GM19035 (cell line): Measurements from ENCODE around the gene PPP1R14C.

ENCODE experiments used
- ATAC-seq: cut with Tn5 transposase; IDR thresholded peaks from one replicate; pipeline ENCODE4 v1.9.1; 2021; ENCODE audit not compliant: unreplicated experiment

PPP1R14C gene

GRCh38 chr6:150189122-150189521 is 46.3 kb downstream of the PPP1R14C start:
- ATAC-seq, result no peak

DNA sequence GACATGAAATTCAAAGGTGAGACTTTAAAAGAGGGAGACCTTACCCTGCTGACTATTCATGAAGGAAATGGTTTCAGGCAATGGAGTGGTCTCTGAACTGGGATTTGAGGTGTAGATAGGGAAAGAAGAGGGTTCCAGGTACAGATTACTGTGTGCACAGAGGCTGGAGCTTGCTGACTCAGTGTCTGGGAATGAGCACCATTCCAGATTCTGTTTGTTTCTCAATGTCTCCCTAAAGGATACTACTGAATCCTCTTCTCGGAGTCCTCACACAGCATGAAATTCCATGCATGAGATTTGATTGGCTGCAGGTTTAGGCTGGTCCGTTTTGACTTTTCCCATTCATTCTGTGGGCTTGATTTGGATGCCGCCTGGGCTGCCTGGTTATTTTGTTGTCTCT is 49.0 kb downstream of the PPP1R14C start:
- no peak for ATAC-seq

DNA sequence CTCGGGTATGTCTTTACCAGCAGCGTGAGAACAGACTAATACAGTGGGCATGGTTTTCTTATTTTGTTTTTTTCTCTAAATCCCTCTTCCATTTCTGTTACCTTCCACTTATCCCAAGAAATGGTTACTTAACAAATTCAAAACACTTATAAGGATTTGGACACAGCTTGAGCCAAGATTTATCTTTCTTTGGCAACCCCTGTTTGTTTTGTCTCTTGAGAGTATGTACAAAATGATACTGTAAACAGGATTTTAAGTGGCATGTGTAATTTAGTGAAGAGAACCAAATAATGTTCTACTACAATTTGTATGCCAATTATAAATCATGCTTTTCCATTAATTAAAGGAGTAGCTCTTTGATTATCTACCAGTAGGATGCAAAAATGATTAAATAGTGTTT is 51.4 kb downstream of the PPP1R14C start:
- no peak for ATAC-seq

- ATAC-seq, result no peak
These were observed 53.2 kb downstream of the PPP1R14C start for GRCh38 chr6:150195996-150196417.

DNA sequence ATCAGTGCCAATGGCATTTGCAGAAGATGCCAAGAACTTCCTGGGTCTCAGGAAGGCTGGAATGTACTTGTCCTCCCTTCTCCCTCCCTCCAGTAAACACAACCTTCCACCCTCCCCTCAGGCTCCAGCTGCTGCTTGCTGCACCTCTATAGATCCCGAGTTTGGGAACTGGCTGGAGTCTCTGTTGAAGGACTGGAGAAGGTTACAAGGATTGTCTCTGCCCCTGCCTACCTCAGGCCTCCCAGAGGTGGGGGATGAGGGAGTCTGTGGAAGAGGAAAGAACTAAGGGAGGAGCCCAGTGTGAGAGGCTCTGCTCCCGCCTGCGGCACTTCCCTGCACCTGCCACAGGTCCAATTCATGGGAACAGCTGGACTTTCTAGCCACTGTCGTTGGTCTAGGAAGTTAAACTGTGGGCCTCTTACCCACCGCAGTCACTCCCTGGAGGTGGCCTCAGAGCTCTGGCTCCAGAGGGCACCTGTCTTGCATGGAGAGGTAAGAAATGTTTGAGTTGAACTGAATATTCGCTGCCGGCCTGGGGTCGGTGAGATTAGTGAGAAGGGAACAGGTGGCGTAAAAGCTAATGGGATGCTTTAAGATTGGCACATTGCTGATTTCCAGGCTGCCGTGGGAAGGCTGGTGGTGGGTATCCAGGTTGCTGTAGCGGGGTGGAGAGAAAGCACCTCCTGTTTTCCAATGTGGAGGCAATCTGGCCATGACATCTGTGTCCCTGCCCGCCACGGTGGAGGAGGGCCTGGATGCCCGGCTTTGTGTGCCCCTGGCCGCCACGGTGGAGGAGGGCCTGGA is 54.3 kb downstream of the PPP1R14C start:
- no peak for ATAC-seq

GRCh38 chr6:150198532-150198931 is 55.7 kb downstream of the PPP1R14C start:
- ATAC-seq, result no peak

- ATAC-seq, result no peak
These were observed 56.4 kb downstream of the PPP1R14C start for GRCh38 chr6:150199241-150199640.

DNA sequence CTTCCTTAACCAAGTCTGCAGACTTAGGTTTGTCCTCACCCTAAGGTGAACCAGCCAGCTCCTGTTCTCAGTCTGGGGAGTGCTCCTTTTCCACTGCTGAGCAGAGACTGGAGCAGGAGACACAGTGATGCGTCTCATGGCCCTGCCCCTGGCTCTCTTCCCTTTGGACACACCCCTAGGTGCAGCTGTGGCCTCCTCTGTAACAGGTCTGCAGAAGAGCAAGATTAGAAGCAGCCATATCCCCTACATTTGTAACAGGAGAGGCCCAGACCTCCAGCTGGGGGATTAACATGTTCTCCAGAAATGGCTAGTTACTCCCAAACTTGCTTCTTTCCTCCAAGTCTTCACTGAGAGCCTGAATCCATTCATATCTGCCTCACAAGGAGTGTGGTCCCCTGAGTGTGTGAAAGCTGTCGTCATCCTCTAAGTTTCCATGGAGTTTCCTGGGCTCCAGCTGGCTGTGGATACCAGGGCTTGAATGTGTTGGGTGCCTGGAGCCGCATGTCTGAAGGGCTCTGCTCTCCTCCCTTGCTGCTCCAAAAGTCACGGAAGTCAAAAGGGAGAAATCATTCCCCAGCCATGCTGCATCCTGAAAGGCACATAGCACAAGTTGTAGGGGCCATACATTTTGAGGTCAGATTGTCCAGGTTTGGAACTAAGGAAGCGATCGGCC is 57.7 kb downstream of the PPP1R14C start:
- ATAC-seq, result no peak

DNA sequence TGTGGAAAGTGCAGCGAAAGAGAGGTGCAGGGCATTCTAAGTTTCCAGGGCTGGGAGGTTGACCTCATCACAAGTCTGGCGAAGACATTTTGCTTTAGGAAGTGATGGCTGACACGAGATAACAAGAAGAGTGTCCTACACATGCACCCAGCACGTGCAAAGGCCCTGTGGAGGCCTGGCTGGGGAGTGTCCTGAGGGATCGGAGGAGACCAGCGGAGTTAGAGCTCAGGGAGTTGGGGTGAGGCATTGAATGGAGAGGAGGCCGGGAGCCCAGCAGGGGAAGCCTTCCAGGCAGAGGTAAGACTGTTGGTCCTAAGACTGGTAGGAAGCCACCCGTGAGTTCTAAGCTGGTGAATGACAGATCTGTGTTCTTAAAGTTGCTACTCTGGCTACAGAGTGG is 58.4 kb downstream of the PPP1R14C start:
- ATAC-seq, result no peak

DNA sequence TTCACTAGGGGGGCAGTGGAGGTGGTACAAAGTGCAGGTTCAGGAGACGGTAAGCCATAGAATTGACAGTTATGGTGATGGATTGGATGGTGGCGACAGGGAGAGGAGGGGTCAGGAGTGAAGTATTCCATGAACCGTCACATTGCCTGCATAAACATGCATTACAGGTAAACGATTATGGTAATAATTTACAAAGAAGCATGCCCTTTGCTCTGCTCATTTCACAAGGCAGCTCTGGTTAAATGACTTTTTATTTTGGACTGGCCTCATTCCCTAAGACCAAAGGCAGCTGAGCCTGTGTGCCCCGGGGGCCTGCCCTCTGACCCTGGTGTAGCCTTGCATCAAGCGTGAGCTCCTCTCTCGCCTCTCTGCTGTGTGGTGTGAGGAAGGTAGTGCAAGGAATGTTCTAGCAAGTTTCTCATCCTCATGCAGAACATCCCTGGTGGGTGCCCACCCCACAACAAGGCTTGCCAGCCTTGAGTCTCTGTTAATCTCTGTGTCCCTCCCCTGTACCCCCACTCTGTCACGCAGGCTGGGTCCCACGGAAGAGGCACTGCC is 59.0 kb downstream of the PPP1R14C start:
- ATAC-seq, result no peak

DNA sequence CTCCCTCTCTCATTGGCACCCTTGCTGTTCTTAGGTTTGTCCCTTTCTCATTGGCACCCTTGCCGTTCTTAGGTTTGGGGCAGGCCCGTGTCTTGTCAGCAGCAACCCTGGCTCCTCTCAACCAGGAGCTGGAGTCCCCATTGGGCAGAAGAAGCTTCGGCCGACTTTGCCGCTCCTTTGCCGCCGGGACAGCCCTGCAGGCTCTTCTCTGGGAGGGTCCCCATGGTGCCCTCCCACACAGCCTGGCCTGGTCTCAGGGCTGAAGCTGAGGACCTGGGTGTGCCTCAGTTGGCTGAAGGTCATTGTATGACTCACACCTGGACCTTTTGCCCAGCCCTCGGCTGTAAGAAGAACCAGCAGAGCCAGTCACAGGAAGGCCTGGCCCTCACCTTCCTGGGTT is 59.6 kb downstream of the PPP1R14C start:
- no peak for ATAC-seq

- no peak for ATAC-seq
These were observed 60.1 kb downstream of the PPP1R14C start for GRCh38 chr6:150202934-150203333.

- ATAC-seq, result no peak
These were observed 60.5 kb downstream of the PPP1R14C start for GRCh38 chr6:150203378-150203777.

DNA sequence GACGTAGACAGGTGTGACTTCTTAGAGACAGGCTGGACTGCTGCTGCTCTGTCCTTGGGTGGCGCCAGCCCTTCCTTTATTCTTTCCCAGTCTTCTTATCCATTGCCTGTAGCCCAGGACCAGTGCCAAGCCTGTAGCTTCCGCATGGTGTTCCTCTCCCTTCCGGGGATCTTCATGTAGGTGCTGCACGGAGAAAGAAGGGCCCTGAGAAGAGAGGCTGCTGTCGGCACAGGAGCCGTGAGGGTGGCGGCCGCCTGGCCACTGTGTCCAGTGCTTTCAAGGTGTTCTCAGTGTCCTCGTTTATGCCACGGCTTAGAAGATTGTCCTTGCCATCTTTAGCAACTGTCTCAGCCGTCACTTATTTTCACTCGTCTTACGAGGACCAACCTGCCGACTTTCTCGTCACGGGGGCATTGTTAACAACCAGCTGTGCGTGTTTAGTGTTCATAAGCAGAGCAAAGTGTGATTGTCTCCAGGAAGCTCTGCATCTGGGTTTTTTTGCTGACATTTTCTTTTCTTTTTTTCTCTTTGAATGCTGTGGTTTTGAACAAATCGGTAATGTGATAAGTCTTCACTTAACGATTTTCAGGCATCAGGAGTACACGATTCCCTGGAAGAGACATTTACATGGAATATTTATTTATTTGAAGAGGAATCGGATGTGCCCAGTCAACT is 61.2 kb downstream of the PPP1R14C start:
- ATAC-seq, result no peak

DNA sequence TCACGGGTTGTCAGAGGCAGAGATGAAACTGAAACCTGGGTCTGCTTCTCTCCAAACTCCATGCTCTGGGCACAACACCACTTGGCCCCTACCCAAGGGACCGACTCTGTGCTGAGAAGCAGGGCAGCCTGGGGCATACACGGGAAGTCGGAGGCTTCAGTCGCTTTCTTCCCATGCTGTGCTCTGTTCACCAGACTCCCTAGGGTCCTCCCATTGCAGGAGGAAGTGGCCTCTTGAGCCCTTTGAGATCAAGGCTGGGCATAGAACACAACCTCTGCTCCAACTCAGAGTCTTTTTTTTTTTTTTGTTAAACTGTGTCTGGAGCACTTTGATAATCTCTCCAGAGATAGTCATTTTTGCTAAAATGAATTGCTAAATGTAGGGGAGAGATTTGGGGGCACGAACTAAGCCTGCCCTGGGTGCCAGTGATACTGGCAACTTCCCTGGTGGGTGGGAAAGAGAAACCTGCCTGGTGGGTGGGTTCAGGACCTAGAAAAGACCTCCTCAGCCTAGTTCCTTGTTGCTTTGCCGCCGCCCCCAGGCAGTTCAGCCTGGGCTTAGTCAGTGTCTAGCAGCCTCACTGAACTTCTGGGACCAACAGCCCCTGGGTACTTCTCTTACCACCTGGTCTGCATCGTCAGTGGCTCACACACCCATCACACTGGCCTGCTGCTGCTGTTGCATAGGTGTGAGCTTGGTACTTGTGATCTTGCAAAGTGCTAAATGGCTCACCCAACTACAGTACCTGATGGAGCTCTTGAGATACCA is 62.0 kb downstream of the PPP1R14C start:
- ATAC-seq, result no peak

- ATAC-seq, result no peak
These were observed 65.2 kb downstream of the PPP1R14C start for GRCh38 chr6:150207931-150208570.

DNA sequence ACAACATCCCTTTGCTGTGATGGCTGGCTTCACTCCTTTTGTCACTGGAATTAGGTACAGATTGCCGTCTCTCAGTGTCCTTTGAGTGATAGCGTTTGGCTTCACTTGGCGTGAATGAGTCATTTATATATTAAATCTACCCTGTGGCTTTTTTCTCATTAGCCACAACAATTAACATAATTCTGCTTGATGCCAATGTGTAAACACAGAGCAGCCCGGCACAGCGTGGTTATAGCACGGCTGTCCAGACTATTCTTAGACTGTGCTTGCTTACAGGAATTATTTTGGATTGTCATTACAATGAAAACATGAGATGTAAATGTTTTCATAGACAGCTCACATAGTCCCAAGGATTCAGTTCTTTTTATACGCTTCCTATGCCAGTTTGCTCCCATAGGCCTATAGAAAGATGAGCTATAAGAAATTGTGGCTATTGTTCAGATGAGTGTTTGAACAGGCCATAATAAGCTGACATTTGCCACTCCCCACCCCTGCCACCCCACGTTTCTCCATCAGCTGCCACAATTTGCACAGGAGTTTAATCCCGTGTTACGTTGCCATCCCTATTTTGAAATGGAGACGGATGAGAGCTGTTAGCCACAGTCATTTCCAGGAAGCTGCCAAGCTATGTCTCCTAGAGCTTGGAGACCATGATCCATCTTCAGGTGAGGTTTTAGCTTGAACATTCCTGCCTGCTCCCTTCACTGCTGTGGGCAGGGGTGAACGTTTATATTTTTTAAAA is 65.9 kb downstream of the PPP1R14C start:
- ATAC-seq, result no peak

DNA sequence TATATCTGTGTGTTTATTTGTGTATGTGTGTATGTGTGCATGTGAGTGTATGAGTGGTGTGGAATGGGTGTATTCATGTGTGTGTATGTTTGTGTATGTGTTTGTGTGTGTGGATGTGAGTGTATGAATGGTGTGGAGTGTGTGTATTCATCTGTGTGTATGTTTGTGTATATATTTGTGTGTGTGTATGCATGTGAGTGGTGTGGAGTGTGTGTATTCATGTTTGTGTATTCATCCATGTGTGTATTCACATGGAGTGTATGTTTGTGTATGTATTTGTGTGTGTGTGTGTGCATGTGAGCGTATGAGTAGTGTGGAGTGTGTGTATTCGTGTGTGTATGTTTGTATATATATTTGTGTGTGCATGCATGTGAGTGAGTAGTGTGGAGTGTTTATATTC is 66.6 kb downstream of the PPP1R14C start:
- no peak for ATAC-seq

DNA sequence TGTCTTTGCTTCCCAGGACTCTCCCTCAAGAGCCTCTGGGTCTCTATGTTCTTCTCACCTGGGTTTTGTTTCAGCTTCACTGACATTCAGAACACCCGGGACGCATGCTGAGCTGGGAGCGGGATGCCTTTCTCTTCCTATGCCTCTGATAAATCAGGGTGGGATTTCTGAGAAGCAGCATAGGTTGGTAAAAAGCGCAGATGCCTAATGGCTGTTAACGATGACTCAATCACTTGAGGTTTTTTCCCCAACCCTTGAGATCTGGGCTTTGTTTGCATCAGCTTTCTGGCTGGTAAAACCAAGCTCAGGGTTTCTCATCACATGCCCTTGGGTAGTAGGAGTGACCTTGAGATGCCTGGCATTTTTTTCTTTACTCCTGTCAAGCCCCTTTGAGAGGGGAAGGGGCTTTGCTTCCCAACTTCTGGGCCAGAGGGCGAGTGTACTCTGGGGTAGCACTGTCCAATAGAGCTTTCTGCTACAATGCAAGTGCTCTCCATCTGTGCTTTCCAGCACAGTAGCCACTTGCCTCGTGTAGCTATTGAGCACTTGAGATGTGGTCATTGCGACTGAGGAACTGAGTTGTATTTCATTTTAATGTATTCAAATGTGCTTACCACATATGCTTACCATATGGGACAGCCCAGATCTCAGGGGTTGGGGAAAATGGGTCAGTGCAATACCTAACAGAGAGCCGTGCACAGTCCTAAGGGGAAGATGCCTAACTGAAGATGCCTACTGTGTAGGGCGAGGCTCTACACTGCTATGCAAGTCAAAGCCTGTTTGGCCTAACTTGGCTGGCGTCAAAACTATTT is 69.1 kb downstream of the PPP1R14C start:
- ATAC-seq, result no peak
